Central memory CD8-positive, alpha-beta T cell (primary cell): ENCODE measurements around the gene PRKCE.

Experiments
- ATAC-seq: fragments of 150-1000 bp; cut with Tn5 transposase; replicated peaks from 2 replicates; pipeline ENCODE4 v1.10.0; 2022; ENCODE audit warnings: mild to moderate bottlenecking, moderate FRiP score, moderate number of reproducible peaks; ENCODE audit not compliant: poor library complexity, severe bottlenecking; ENCODE audit errors: extremely low read depth
- DNase-seq, 2 donors: peaks; one replicate each; pipeline ENCODE4 v3.0.0; 2021; ENCODE audit warnings: low spot score in 2 of 2
- H3K27ac Mint-ChIP-seq: one replicate; pipeline ENCODE4 v1.8.0; 2022; ENCODE audit warnings: low read depth, mild to moderate bottlenecking, moderate library complexity, mixed read lengths
- H3K27me3 Mint-ChIP-seq: one replicate; pipeline ENCODE4 v1.8.0; 2022; ENCODE audit warnings: mixed read lengths
- H3K36me3 Mint-ChIP-seq: one replicate; pipeline ENCODE4 v1.8.0; 2022; ENCODE audit warnings: mild to moderate bottlenecking, moderate library complexity, mixed read lengths; ENCODE audit not compliant: insufficient read depth
- H3K4me1 Mint-ChIP-seq: one replicate; pipeline ENCODE4 v1.8.0; 2022; ENCODE audit warnings: mixed read lengths
- H3K4me3 Mint-ChIP-seq: one replicate; pipeline ENCODE4 v1.8.0; 2022; ENCODE audit warnings: mild to moderate bottlenecking, moderate library complexity, mixed read lengths
- H3K9me3 Mint-ChIP-seq: one replicate; pipeline ENCODE4 v1.8.0; 2022; ENCODE audit warnings: mixed read lengths

The PRKCE gene

GRCh38 chr2:46068636-46069035 lies 417.2 kb downstream of the PRKCE start:
- Mint-ChIP-seq H3K4me3 (no peak overlapping the region), H3K27ac (no peak overlapping the region), H3K36me3 (no peaks in the 10 kb centered on the region), H3K9me3 (no peaks in the 10 kb centered on the region), H3K4me1 (peaks cover 6% of the 10 kb centered on the region), H3K27me3 (no peaks in the 10 kb centered on the region)
- no peak for ATAC-seq
- DNase-seq, result no peak

DNA sequence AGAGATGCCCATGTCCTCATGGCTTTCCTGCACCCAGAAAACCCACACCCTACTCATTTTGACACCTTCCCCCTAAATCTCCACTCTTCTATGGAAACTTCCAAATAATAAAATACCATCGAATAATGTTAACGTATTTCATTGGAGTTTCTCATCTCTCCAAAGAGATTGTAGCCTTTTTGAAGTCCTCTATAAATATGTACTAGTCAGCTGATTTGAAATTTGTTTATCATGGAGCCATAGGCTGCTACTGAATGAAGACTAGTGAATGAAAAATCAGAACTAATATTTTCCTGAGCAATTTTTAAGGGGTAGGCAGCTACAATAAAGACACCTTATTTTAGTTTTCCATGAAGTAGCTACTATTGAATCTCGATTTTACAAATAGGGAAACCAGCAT lies 419.6 kb downstream of the PRKCE start:
- Mint-ChIP-seq H3K27me3 (no peaks in the 10 kb centered on the region), H3K9me3 (no peaks in the 10 kb centered on the region), H3K27ac (no peak overlapping the region), H3K36me3 (no peaks in the 10 kb centered on the region), H3K4me1 (peaks cover 6% of the 10 kb centered on the region), H3K4me3 (no peak overlapping the region)
- DNase-seq (no peak), ATAC-seq (no peak)

GRCh38 chr2:46072101-46072820 lies 420.8 kb downstream of the PRKCE start:
- H3K27ac Mint-ChIP-seq, result no peak overlapping the region
- DNase-seq (no peak), ATAC-seq (no peak)
- H3K27me3 Mint-ChIP-seq, result no peaks in the 10 kb centered on the region
- no peaks in the 10 kb centered on the region for H3K9me3 Mint-ChIP-seq
- no peak overlapping the region for H3K4me3 Mint-ChIP-seq
- H3K36me3 Mint-ChIP-seq, result no peaks in the 10 kb centered on the region
- H3K4me1 Mint-ChIP-seq, result peaks cover 5% of the 10 kb centered on the region

- Mint-ChIP-seq H3K4me3 (no peak overlapping the region), H3K27me3 (no peaks in the 10 kb centered on the region), H3K27ac (no peak overlapping the region), H3K36me3 (no peaks in the 10 kb centered on the region), H3K4me1 (no peaks in the 10 kb centered on the region), H3K9me3 (no peaks in the 10 kb centered on the region)
- no peak for ATAC-seq
- DNase-seq, result no peak
Observed at GRCh38 chr2:46073540-46074046, 422.1 kb downstream of the PRKCE start.

DNA sequence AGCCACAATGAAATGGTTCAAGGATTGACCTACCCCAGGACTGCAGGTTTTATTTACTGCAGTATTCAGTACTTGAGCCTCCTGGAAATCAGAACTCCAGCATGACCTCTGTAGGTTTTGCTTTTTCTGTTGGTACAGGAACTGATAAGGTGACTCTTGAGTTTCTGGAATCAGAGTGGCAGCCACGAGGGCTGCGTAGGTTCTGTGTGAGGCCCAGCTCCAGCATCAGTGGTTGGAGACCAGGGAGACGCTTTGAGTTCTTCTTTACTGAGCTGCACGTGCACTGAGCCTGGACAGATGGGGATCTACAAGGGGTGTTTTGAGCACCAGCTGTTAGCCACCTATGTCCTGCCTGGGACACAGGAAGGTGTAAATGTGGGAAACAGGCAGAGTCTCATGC lies 423.0 kb downstream of the PRKCE start:
- H3K4me1 Mint-ChIP-seq, result no peaks in the 10 kb centered on the region
- H3K27me3 Mint-ChIP-seq, result no peaks in the 10 kb centered on the region
- H3K36me3 Mint-ChIP-seq, result no peaks in the 10 kb centered on the region
- no peak overlapping the region for H3K4me3 Mint-ChIP-seq
- DNase-seq (no peak), ATAC-seq (no peak)
- no peaks in the 10 kb centered on the region for H3K9me3 Mint-ChIP-seq
- H3K27ac Mint-ChIP-seq, result no peak overlapping the region

GRCh38 chr2:46075848-46076247 lies 424.4 kb downstream of the PRKCE start:
- H3K36me3 Mint-ChIP-seq, result no peaks in the 10 kb centered on the region
- H3K4me3 Mint-ChIP-seq, result no peak overlapping the region
- H3K4me1 Mint-ChIP-seq, result peaks cover 5% of the 10 kb centered on the region
- no peaks in the 10 kb centered on the region for H3K27me3 Mint-ChIP-seq
- H3K9me3 Mint-ChIP-seq, result no peaks in the 10 kb centered on the region
- DNase-seq, result no peak
- no peak overlapping the region for H3K27ac Mint-ChIP-seq
- no peak for ATAC-seq

DNA sequence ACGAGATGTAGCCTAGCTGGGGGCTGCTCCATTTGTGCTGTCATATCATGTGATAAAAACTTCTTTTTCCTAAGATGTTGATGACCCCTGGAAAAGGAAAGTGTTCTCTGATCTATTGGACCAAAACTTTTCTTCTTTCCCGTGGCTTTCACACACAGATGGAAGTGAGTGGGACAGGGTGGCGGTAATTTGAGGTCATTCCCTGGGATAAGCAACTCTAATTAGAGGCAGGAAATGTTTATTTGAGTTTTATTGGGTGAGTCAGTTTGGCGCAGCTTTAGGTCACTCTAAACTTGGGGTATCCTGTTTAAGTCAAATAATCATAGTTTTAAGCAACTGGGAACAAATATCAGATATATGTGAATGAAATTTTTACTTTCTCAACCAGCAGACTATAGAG lies 424.8 kb downstream of the PRKCE start:
- ATAC-seq (no peak), DNase-seq (no peak)
- Mint-ChIP-seq H3K27me3 (no peaks in the 10 kb centered on the region), H3K9me3 (no peaks in the 10 kb centered on the region), H3K36me3 (no peaks in the 10 kb centered on the region), H3K27ac (no peak overlapping the region), H3K4me1 (peaks cover 6% of the 10 kb centered on the region), H3K4me3 (no peak overlapping the region)

DNA sequence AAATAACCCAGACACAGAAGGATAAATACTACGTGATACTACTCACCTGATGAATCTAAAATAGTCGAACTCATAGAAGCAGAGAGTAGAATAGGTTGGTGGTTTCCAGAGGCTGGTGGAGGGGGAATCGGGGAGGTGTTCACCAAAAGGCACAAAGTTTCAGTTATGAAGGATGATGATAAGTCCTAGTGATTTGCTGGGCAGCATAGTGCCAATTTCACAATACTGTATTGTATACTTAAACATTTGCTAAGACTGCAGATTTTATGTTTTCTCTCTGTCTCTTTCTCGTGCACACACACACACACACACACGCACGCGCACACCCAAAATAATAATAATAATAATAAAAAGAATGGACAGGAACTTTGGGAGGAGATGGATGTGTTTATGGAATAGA lies 425.4 kb downstream of the PRKCE start:
- Mint-ChIP-seq H3K36me3 (no peaks in the 10 kb centered on the region), H3K27me3 (no peaks in the 10 kb centered on the region), H3K4me1 (peaks cover 11% of the 10 kb centered on the region), H3K9me3 (no peaks in the 10 kb centered on the region), H3K27ac (no peak overlapping the region), H3K4me3 (no peak overlapping the region)
- no peak for ATAC-seq
- no peak for DNase-seq

- no peak overlapping the region for H3K4me3 Mint-ChIP-seq
- no peak for ATAC-seq
- no peaks in the 10 kb centered on the region for H3K36me3 Mint-ChIP-seq
- H3K27me3 Mint-ChIP-seq, result no peaks in the 10 kb centered on the region
- no peak for DNase-seq
- no peak overlapping the region for H3K27ac Mint-ChIP-seq
- H3K9me3 Mint-ChIP-seq, result no peaks in the 10 kb centered on the region
- H3K4me1 Mint-ChIP-seq, result peaks cover 18% of the 10 kb centered on the region
Observed at GRCh38 chr2:46077522-46078107, 426.1 kb downstream of the PRKCE start.

DNA sequence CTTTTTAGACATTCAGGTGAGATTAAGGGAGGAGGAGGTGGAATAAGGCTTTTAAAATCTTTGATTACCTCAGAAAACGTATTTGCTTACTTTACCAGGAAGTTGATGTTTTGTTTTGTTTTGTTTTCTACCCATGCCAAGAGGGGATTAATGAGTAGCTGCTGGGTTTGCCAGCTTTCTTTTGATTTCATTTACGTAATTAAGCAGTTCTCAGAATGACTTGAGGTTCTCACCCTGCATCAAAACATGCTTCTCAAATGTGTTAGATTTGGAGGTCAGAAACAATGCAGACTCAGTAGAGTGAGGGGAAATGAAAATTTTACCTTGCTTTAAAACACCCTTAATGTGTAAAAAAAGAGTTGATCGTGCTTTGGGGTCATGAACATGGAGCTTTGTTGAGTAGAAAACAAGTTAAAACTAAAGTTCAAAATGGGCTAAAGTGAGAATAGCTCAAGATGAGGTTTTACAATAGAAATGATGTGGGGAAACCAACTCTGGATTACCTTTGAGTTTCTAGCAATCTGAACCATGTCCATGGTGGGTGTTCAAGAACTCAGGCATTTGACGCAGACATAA lies 428.6 kb downstream of the PRKCE start:
- Mint-ChIP-seq H3K4me1 (peaks cover 18% of the 10 kb centered on the region), H3K27ac (no peak overlapping the region), H3K9me3 (no peaks in the 10 kb centered on the region), H3K27me3 (no peaks in the 10 kb centered on the region), H3K4me3 (no peak overlapping the region), H3K36me3 (peaks cover 2% of the 10 kb centered on the region)
- ATAC-seq (peak; percentile 65), DNase-seq (no peak)

GRCh38 chr2:46082531-46083485 lies 431.3 kb downstream of the PRKCE start:
- Mint-ChIP-seq H3K36me3 (peaks cover 10% of the 10 kb centered on the region), H3K9me3 (no peaks in the 10 kb centered on the region), H3K4me1 (peaks cover 18% of the 10 kb centered on the region), H3K27ac (no peak overlapping the region), H3K4me3 (no peak overlapping the region), H3K27me3 (no peaks in the 10 kb centered on the region)
- no peak for DNase-seq
- no peak for ATAC-seq

DNA sequence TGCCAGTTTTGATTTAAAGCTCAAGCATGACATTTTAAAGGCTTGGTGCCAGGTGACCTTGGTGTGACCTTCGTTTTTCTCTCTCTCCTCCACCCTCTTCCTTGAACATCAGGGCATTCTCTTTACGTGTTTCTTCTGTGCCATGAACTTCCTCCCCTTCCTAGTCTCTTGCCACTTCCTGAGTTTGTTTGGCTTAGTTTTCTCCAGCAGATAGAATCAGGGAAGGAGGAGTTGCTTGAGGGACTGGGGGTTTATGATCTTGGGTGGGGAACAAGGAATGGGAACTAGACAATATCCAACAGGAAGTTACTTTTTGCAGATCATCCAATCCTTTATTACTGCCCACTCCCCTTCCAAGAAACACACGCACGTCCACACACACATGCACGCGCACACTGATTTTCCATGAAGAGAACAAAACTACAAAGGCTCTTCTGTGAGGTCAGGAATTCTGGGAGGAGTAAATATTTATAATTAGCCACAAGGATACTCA lies 435.1 kb downstream of the PRKCE start:
- Mint-ChIP-seq H3K4me3 (no peak overlapping the region), H3K27ac (no peak overlapping the region), H3K36me3 (peaks cover 15% of the 10 kb centered on the region), H3K4me1 (peaks cover 8% of the 10 kb centered on the region), H3K27me3 (no peaks in the 10 kb centered on the region), H3K9me3 (no peaks in the 10 kb centered on the region)
- no peak for DNase-seq
- ATAC-seq, result no peak
